Erythroblast (primary cell): ENCODE results near the gene PODN.

Source experiments
- GATA1 ChIP-seq: IDR thresholded peaks from 2 replicates; pipeline ENCODE4 v1.6.1; 2011; ENCODE audit warnings: low read depth, mild to moderate bottlenecking, control low read depth, low read length, moderate library complexity
- POLR2A ChIP-seq: IDR thresholded peaks from 2 replicates; pipeline ENCODE4 v1.6.1; 2011; ENCODE audit warnings: mild to moderate bottlenecking, low read length

GRCh38 chr1:53131590-53131938 lies 69.6 kb downstream of the PODN start:
- no peak for TF ChIP-seq POLR2A
- no peak for TF ChIP-seq GATA1
